ENCODE data around the gene RPS14.

The RPS14 gene

GRCh38 chr5:150398722-150399523 lies 50.6 kb downstream of the RPS14 start:
- no peak for DNase-seq

GRCh38 chr5:150397782-150398721 lies 51.5 kb downstream of the RPS14 start:
- DNase-seq: no peak

- DNase-seq: no peak
Observed at GRCh38 chr5:150397146-150397781, 52.3 kb downstream of the RPS14 start.

GRCh38 chr5:150396267-150396666 lies 53.3 kb downstream of the RPS14 start:
- DNase-seq: no peak

- no peak for DNase-seq
Observed at GRCh38 chr5:150395688-150395975, 53.9 kb downstream of the RPS14 start.

GRCh38 chr5:150394912-150395687 lies 54.4 kb downstream of the RPS14 start:
- no peak for DNase-seq

- no peak for DNase-seq
Observed at GRCh38 chr5:150394131-150394530, 55.4 kb downstream of the RPS14 start.

DNA sequence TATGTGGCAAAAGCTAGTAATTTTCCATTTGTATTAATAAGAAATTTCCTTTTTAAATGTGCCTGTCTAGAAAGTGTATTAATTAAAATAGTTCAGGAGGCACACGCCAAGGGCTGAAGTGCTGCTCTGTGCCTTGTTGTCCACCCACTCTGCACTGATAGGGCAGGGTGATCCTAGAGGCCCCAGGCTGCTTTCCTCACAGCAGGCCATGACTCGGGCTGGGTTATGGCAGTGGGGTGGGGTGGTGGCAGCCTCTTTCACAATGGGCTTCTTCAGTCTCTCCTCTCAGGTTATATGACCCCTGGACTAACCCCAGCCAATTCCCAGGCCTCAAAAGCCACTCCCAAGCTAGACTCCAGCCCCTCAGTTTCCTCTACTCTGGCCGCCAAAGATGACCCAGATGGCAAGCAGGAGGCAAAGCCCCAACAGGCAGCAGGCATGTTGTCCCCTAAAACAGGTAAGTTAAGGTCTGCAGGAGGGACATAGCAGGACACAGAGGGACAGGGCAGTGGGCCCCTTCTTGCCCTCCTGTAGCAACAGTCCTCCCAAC lies 56.4 kb downstream of the RPS14 start:
- no peak for DNase-seq

DNA sequence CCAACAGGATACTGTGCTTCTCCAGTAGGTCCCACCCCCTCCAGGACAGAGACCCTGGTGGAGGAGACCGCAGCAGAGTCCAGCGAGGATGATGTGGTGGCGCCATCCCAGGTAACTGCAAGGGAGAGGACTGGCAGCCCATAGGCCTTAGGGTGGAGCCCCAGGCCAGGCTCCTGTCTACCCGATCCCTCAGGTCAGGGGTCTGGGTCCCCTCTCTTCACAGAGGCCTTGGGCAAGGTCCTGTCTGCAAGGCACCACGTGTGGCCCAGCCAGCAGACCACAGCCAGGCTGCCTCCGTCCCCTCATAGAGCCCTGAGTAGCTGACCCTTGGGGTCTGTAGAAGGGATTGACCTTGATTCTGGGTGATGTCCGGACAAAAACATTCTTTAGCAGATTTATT lies 56.9 kb downstream of the RPS14 start:
- DNase-seq: no peak

Data from central memory CD4-positive, alpha-beta T cell (primary cell).